ENCODE measurements around the gene AUNIP. TPM values are rescaled to one million over a fixed set of nuclear protein-coding genes. Genes with fewer than 3 reads are reported as not detected.

Gene AUNIP
- total RNA-seq, 1 donor from 2014 or later, result not detected

GRCh38 chr1:25808481-25809244, 50.6 kb downstream of the AUNIP start:
- Histone ChIP-seq H3K36me3 (peaks cover 60% of the 10 kb centered on the region), H3K27me3 (ENCODE audit: low read depth) (no peaks in the 10 kb centered on the region), H3K9me3 (replicated peaks) (no peaks in the 10 kb centered on the region), H3K27ac (replicated peaks) (peak overlapping the region; percentile 83), H3K4me1 (peaks cover 74% of the 10 kb centered on the region), H3K4me3 (peak overlapping the region; percentile 43)
- intact Hi-C loops (cut with micrococcal nuclease), result no loop called here
- no peak for TF ChIP-seq CTCF (IDR thresholded peaks at IDR 0.05; ENCODE audit: borderline replicate concordance)
- no peak for DNase-seq

- H3K9me3 ChIP-seq (replicated peaks), result no peaks in the 10 kb centered on the region
- H3K27me3 ChIP-seq (ENCODE audit: low read depth), result no peaks in the 10 kb centered on the region
- H3K36me3 ChIP-seq, result peaks cover 54% of the 10 kb centered on the region
- TF ChIP-seq CTCF (IDR thresholded peaks at IDR 0.05; ENCODE audit: borderline replicate concordance), result no peak
- intact Hi-C loops (cut with micrococcal nuclease), result no loop called here
- DNase-seq, result no peak
- H3K4me3 ChIP-seq, result peak overlapping the region; percentile 43
- H3K4me1 ChIP-seq, result peaks cover 82% of the 10 kb centered on the region
- peak overlapping the region; percentile 83 for H3K27ac ChIP-seq (replicated peaks)
Measured at GRCh38 chr1:25807480-25808390, 51.5 kb downstream of the AUNIP start.

GRCh38 chr1:25806418-25806817, 52.8 kb downstream of the AUNIP start:
- Histone ChIP-seq H3K4me1 (peaks cover 95% of the 10 kb centered on the region), H3K36me3 (peaks cover 46% of the 10 kb centered on the region), H3K27me3 (ENCODE audit: low read depth) (no peaks in the 10 kb centered on the region), H3K27ac (replicated peaks) (peak overlapping the region; percentile 83), H3K4me3 (peak overlapping the region; percentile 3), H3K9me3 (replicated peaks) (no peaks in the 10 kb centered on the region)
- intact Hi-C loops (cut with micrococcal nuclease), result no loop called here
- peak; percentile 36 for DNase-seq
- TF ChIP-seq CTCF (IDR thresholded peaks at IDR 0.05; ENCODE audit: borderline replicate concordance), result no peak

- peaks cover 42% of the 10 kb centered on the region for H3K36me3 ChIP-seq
- peaks cover 97% of the 10 kb centered on the region for H3K4me1 ChIP-seq
- no peak for TF ChIP-seq CTCF (IDR thresholded peaks at IDR 0.05; ENCODE audit: borderline replicate concordance)
- H3K27me3 ChIP-seq (ENCODE audit: low read depth), result no peaks in the 10 kb centered on the region
- H3K27ac ChIP-seq (replicated peaks), result peak overlapping the region; percentile 83
- peak overlapping the region; percentile 3 for H3K4me3 ChIP-seq
- H3K9me3 ChIP-seq (replicated peaks), result no peaks in the 10 kb centered on the region
- intact Hi-C loops (cut with micrococcal nuclease), result no loop called here
- DNase-seq, result peak; percentile 60
Measured at GRCh38 chr1:25805863-25806225, 53.4 kb downstream of the AUNIP start.

- Histone ChIP-seq H3K9me3 (replicated peaks) (no peaks in the 10 kb centered on the region), H3K4me3 (peak overlapping the region; percentile 3), H3K36me3 (peaks cover 38% of the 10 kb centered on the region), H3K27me3 (ENCODE audit: low read depth) (no peaks in the 10 kb centered on the region), H3K4me1 (peaks cover 95% of the 10 kb centered on the region), H3K27ac (replicated peaks) (peak overlapping the region; percentile 83)
- no peak for DNase-seq
- no peak for TF ChIP-seq CTCF (IDR thresholded peaks at IDR 0.05; ENCODE audit: borderline replicate concordance)
- intact Hi-C loops (cut with micrococcal nuclease), result no loop called here
Measured at GRCh38 chr1:25804964-25805862, 54.0 kb downstream of the AUNIP start.
